HepG2 (cell line): ENCODE results near the gene TEC. TPM values are rescaled to one million over a fixed set of nuclear protein-coding genes. Genes with fewer than 3 reads are reported as not detected.

Experiments used
- ATAC-seq: fragments of 200-7000 bp; cut with Tn5 transposase; 3 replicates; pipeline ENCODE4 v1.9.1; 2020; ENCODE audit warnings: mild to moderate bottlenecking, moderate library complexity
- BruUV-seq: library from RNA; stranded (reverse); fragments of 400-500 nt; replicated peaks from 2 replicates; lab custom pipeline; 2021; lab: Mats Ljungman, UMichigan
- CTCF ChIA-PET: fragments of 300-600 bp; formaldehyde crosslinking; extraction: SDS; loops from one replicate; lab custom pipeline; 2021; ENCODE audit warnings: low total read pairs, inconsistent platforms, low intra/inter-chr PET ratio; lab: Yijun Ruan, JAX
- POLR2A ChIA-PET: fragments of 350-600 bp; sonication (Branson Sonifier 250); formaldehyde crosslinking; loops from one replicate; lab custom pipeline; 2020; ENCODE audit warnings: antibody characterized with exemption, inconsistent platforms; lab: Yijun Ruan, JAX
- DNase-seq: peaks from one replicate; pipeline ENCODE4 v3.0.0-alpha.2; 2015; ENCODE audit warnings: low spot score
- FAIRE-seq: peaks from 3 replicates; lab custom pipeline; 2011; peaks lifted over from hg19 to GRCh38; lab: Jason Lieb, UNC
- H2AFZ ChIP-seq: one replicate; pipeline ENCODE4 v1.6.1; 2011; ENCODE audit warnings: low read length, inconsistent platforms
- H3K27ac ChIP-seq: fragments of 300-600 bp; 3 replicates; pipeline ENCODE4 v1.8.0; 2011; ENCODE audit warnings: mixed run types, mild to moderate bottlenecking, mixed read lengths, low read length, inconsistent platforms; ENCODE audit not compliant: insufficient read depth; ENCODE audit errors: extremely low read length
- H3K27me3 ChIP-seq, 2 experiments: fragments of 200-600 bp in 1 of 2; 2 replicates in 1 of 2; 3 replicates in 1 of 2; pipeline versions ENCODE4 v1.6.0 to v1.8.0; 2011; ENCODE audit warnings: low read length in 2 of 2, mild to moderate bottlenecking in 2 of 2, moderate library complexity in 2 of 2, inconsistent platforms in 1 of 2; ENCODE audit not compliant: insufficient read depth in 2 of 2, control insufficient read depth in 1 of 2
- H3K36me3 ChIP-seq, 2 experiments: fragments of 200-600 bp in 1 of 2; replicated peaks in 1 of 2; 2 replicates in 1 of 2; 3 replicates in 1 of 2; pipeline versions ENCODE4 v1.5.1 to v1.8.0; 2011; ENCODE audit warnings: low read length in 2 of 2, inconsistent platforms in 1 of 2; ENCODE audit not compliant: insufficient read depth in 2 of 2, control insufficient read depth in 1 of 2
- H3K4me1 ChIP-seq: 2 replicates; pipeline ENCODE4 v1.5.1; 2012; ENCODE audit warnings: low read length, inconsistent platforms; ENCODE audit not compliant: insufficient read depth
- H3K4me2 ChIP-seq: 2 replicates; pipeline ENCODE4 v1.6.0; 2011; ENCODE audit warnings: low read depth, low read length, inconsistent platforms
- H3K4me3 ChIP-seq, 3 experiments: fragments of 200-600 bp in 1 of 3; sonication (generic), shearing (Covaris generic) in 1 of 3; replicated peaks in 1 of 3; 2 replicates each; pipeline ENCODE4 v1.5.1; 2011 to 2016; ENCODE audit warnings: low read length in 3 of 3, inconsistent platforms in 2 of 3, low read depth in 2 of 3, mild to moderate bottlenecking in 2 of 3, control low read depth in 1 of 3, mixed read lengths in 1 of 3; ENCODE audit not compliant: insufficient read depth in 1 of 3
- H3K79me2 ChIP-seq: one replicate; pipeline ENCODE4 v1.6.1; 2011; ENCODE audit warnings: low read length, inconsistent platforms; ENCODE audit not compliant: insufficient read depth
- H3K9ac ChIP-seq: 2 replicates; pipeline ENCODE4 v1.6.0; 2011; ENCODE audit warnings: mild to moderate bottlenecking, low read depth, low read length, inconsistent platforms; ENCODE audit not compliant: insufficient read depth
- H3K9me3 ChIP-seq: 2 replicates; pipeline ENCODE4 v1.5.1; 2012; ENCODE audit warnings: mild to moderate bottlenecking, low read length
- H4K20me1 ChIP-seq: 2 replicates; pipeline ENCODE4 v1.6.0; 2011; ENCODE audit warnings: inconsistent platforms, mild to moderate bottlenecking, low read length, moderate library complexity; ENCODE audit not compliant: insufficient read depth
- AKAP8 ChIP-seq: sonication (generic); formaldehyde crosslinking; IDR thresholded peaks from 2 replicates; pipeline ENCODE4 v1.5.1; 2020; ENCODE audit warnings: mild to moderate bottlenecking, missing genetic modification reagents
- IRF2 ChIP-seq: IDR thresholded peaks from 2 replicates; pipeline ENCODE4 v1.6.1; 2018; ENCODE audit warnings: missing genetic modification reagents, missing compliant biosample characterization
- MAFF ChIP-seq: IDR thresholded peaks from 2 replicates; pipeline ENCODE4 v1.6.1; 2011; ENCODE audit warnings: low read depth, low read length, improper control_type of control experiment
- MAFK ChIP-seq, 2 experiments: IDR thresholded peaks in 1 of 2; conservative IDR thresholded peaks in 1 of 2; 2 replicates each; pipeline ENCODE4 v1.6.1; 2011; ENCODE audit warnings: improper control_type of control experiment in 2 of 2, low read length in 2 of 2
- NFIC ChIP-seq: IDR thresholded peaks from 2 replicates; pipeline ENCODE4 v1.6.1; 2012; ENCODE audit warnings: mild to moderate bottlenecking, low read length, inconsistent platforms
- STAT5B ChIP-seq: sonication (generic); formaldehyde crosslinking; IDR thresholded peaks from 2 replicates; pipeline ENCODE4 v1.4.0; 2020; ENCODE audit warnings: missing genetic modification reagents
- WGBS: methylation state at CpG from one replicate; pipeline ENCODE4 v1.1.6; 2017; ENCODE audit warnings: low lambda C conversion rate; 5-methylcytosine and 5-hydroxymethylcytosine counted together
- in situ Hi-C: cut with HindIII; loops from 2 replicates; pipeline ENCODE4 v1.10.0; 2017; ENCODE audit warnings: low pct_unique_long_range_greater_than_20kb; ENCODE audit not compliant: extremely low pct_ligation_motif_present
- intact Hi-C: fragments of 100-400 bp; cut with micrococcal nuclease; formaldehyde crosslinking; loops from one replicate; pipeline ENCODE4 v1.10.0; 2022; ENCODE audit not compliant: unreplicated experiment
- polyA plus RNA-seq, 8 experiments: library from polyadenylated mRNA; depleted of rRNA in 3 of 8; stranded (reverse) in 7 of 8; unstranded in 1 of 8; fragments of >200 nt; fragmentation: Illumina TruSeq in 4 of 8; extraction: Trizol in 4 of 8; gene quantifications; 2 replicates each; pipeline versions ENCODE4 v1.2.1 to v1.2.3, GENCODE V29; 2011 to 2016; ENCODE audit warnings: low read depth in 4 of 8, missing spikeins in 1 of 8, mixed read lengths in 1 of 8; ENCODE audit not compliant: insufficient read depth in 1 of 8
- total RNA-seq, 5 experiments: library from RNA; depleted of rRNA; stranded (reverse); fragments of >200 nt; fragmentation: Illumina TruSeq; extraction: Trizol; gene quantifications; 2 replicates each; pipeline ENCODE4 v1.2.3, GENCODE V29; 2016; ENCODE audit warnings: low read depth in 1 of 5
- TF ChIP-seq, protein P1 (sequence below), 2 experiments: sonication (generic) in 1 of 2; formaldehyde crosslinking in 1 of 2; IDR thresholded peaks; 2 replicates each; pipeline versions ENCODE4 v1.5.1 to v1.6.1; 2011 to 2020; ENCODE audit warnings: borderline replicate concordance in 1 of 2, low read depth in 1 of 2, low read length in 1 of 2, mild to moderate bottlenecking in 1 of 2, missing genetic modification reagents in 1 of 2, moderate library complexity in 1 of 2

The TEC gene
- total and polyA plus RNA-seq, 2 of the 13 experiments (the other 11 are each of a cell fraction or from before 2014, with no cell fraction given): 0.05 to 0.20 TPM

DNA sequence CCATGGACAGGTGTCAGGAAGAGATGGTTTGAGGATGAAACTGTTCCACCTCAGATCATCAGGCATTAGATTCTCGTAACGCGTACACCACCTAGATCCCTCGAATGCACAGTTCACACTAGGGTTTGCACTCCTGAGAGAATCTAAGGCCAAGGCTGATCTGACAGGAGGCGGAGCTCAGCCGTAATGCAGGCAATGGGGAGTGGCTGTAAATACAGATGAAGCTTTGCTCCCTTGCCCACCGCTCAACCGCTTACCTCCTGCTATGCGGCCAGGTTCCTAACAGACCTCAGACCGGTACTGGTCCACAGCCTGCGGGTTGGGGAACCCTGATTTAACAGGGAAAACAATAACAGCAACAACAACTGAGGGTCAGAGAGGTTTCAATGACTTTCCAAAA, 2.0 kb upstream of the TEC start:
- in situ Hi-C loops: loop anchor here (10.0 kb wide), 1 partner anchor 127 kb away; no protein-coding TSS in a partner anchor
- TF ChIP-seq AKAP8 (CRISPR knock-in tag) (no peak), IRF2 (CRISPR knock-in tag) (no peak), STAT5B (no peak)
- TF ChIP-seq, protein P1, sequence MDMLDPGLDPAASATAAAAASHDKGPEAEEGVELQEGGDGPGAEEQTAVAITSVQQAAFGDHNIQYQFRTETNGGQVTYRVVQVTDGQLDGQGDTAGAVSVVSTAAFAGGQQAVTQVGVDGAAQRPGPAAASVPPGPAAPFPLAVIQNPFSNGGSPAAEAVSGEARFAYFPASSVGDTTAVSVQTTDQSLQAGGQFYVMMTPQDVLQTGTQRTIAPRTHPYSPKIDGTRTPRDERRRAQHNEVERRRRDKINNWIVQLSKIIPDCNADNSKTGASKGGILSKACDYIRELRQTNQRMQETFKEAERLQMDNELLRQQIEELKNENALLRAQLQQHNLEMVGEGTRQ (IDR thresholded peaks at IDR 0.05; ENCODE audit: low read depth, low read length): no peak
- TF ChIP-seq, protein P1 (CRISPR knock-in tag; IDR thresholded peaks at IDR 0.05; ENCODE audit: borderline replicate concordance): no peak
- no peaks in the 10 kb centered on the region for H3K36me3 ChIP-seq
- peaks cover 0 to 4% of the 10 kb centered on the region in 2 experiments; a peak in 1 of 5 replicates for H3K27me3 ChIP-seq
- H2AFZ ChIP-seq: no peak overlapping the region
- ChIA-PET CTCF (no interaction called here), POLR2A (no interaction called here)
- no peak overlapping the region for H3K9ac ChIP-seq
- no peak for ATAC-seq
- H3K4me2 ChIP-seq: no peak overlapping the region
- WGBS: 61% methylated on average over 11 of the region's 11 CpGs
- FAIRE-seq: no peak
- no TSS peak for BruUV-seq
- H3K4me3 ChIP-seq: no peak overlapping the region
- H3K4me1 ChIP-seq: 0 out of 2 replicates have a peak, but pooled peaks cover 13% of the 10 kb centered on the region
- no peaks in the 10 kb centered on the region for H3K79me2 ChIP-seq
- intact Hi-C loops: no loop called here
- H3K27ac ChIP-seq: no peak overlapping the region
- no peaks in the 10 kb centered on the region for H4K20me1 ChIP-seq
- no peaks in the 10 kb centered on the region for H3K9me3 ChIP-seq
- no peak for DNase-seq

DNA sequence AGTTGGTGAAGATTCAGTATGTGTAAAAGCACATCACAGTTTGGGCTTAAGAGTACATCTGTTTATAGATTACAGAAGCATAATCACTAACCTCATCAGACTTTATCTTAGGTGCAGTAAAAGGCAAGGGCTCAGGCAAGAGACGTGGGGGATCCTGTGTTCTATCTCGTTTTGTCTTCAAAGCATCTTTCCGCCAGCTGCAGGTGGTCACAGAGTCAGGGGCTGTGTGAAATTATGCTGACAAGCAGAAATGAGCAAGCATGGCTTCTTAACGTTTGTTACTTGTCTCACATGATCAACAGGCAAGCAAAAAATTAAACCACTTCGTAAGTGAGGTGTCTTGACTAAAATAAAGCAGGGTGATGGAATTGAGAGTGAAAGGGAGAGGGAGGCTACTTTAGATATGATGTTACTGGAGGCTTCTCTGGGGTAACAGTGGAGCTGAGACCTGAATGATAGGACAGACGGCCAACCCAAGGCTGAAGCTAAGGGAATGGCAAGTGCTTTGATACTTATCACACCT, 1.4 kb upstream of the TEC start:
- ATAC-seq (no peak), FAIRE-seq (no peak)
- CTCF ChIA-PET: no interaction called here

More for the DNA sequence above, 1.4 kb upstream of the TEC start:
- H2AFZ ChIP-seq: no peak overlapping the region
- in situ Hi-C loops: loop anchor here (10.0 kb wide), 1 partner anchor 126 kb away; no protein-coding TSS in a partner anchor
- H3K4me2 ChIP-seq: no peak overlapping the region
- POLR2A ChIA-PET: no interaction called here
- no peaks in the 10 kb centered on the region for H3K36me3 ChIP-seq
- peaks cover 0 to 4% of the 10 kb centered on the region in 2 experiments; a peak in 1 of 5 replicates for H3K27me3 ChIP-seq
- no TSS peak for BruUV-seq
- WGBS: 49% methylated on average over 6 of the region's 6 CpGs
- H3K9ac ChIP-seq: no peak overlapping the region
- H3K9me3 ChIP-seq: no peaks in the 10 kb centered on the region
- H3K79me2 ChIP-seq: no peaks in the 10 kb centered on the region
- intact Hi-C loops: no loop called here
- H3K4me1 ChIP-seq: 0 out of 2 replicates have a peak, but pooled peaks cover 13% of the 10 kb centered on the region
- H3K27ac ChIP-seq: no peak overlapping the region
- no peaks in the 10 kb centered on the region for H4K20me1 ChIP-seq
- DNase-seq: no peak
- TF ChIP-seq NFIC (no peak), MAFF (peak; percentile 92), MAFK (conservative IDR thresholded peaks at IDR 0.05 in 1 of 2, IDR thresholded peaks at IDR 0.05 in 1 of 2; ENCODE audit: low read length in 2 of 2) (peak; percentile 92)
- H3K4me3 ChIP-seq: no peak overlapping the region
